Measurements from ENCODE around the gene OSER1. TPM values are rescaled to one million over a fixed set of nuclear protein-coding genes. Genes with fewer than 3 reads are reported as not detected.

Gene OSER1
- total RNA-seq, 1 donor from 2014 or later: 47.3 TPM

- Mint-ChIP-seq H3K36me3 (ENCODE audit: low read depth) (no peaks in the 10 kb centered on the region), H3K27ac (no peak overlapping the region), H3K4me3 (no peak overlapping the region), H3K9me3 (no peaks in the 10 kb centered on the region), H3K27me3 (peaks cover 12% of the 10 kb centered on the region), H3K4me1 (no peaks in the 10 kb centered on the region)
- POLR2A ChIA-PET: no interaction called here
- ATAC-seq (ENCODE audit: low read depth) (no peak), DNase-seq (no peak)
- TF ChIP-seq, protein P1, sequence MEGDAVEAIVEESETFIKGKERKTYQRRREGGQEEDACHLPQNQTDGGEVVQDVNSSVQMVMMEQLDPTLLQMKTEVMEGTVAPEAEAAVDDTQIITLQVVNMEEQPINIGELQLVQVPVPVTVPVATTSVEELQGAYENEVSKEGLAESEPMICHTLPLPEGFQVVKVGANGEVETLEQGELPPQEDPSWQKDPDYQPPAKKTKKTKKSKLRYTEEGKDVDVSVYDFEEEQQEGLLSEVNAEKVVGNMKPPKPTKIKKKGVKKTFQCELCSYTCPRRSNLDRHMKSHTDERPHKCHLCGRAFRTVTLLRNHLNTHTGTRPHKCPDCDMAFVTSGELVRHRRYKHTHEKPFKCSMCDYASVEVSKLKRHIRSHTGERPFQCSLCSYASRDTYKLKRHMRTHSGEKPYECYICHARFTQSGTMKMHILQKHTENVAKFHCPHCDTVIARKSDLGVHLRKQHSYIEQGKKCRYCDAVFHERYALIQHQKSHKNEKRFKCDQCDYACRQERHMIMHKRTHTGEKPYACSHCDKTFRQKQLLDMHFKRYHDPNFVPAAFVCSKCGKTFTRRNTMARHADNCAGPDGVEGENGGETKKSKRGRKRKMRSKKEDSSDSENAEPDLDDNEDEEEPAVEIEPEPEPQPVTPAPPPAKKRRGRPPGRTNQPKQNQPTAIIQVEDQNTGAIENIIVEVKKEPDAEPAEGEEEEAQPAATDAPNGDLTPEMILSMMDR (IDR thresholded peaks at IDR 0.05): no peak
- intact Hi-C loops (cut with micrococcal nuclease): no loop called here
- CTCF ChIA-PET: no interaction called here
These were observed 58.8 kb downstream of the OSER1 start for GRCh38 chr20:44151621-44152416.

DNA sequence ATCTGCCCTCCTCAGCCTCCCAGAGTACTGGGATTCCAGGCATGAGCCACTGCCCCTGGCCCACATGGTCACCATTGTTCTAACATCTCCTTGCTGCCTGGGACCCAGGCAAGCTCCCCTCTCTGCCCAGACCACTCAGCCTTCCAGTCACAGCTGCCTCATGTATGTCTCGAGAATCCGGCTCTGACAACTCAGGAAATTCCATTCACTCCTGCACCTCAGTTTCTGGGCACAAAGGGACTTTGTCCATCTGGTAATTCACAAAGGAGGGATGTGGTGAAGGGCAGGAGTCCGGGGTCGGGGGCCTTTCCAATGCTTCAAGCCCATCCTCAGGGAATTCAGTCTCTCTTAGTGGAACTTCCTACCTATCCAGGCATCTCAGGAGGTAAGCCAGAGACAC is 64.3 kb downstream of the OSER1 start:
- TF ChIP-seq, protein P1 (IDR thresholded peaks at IDR 0.05): no peak
- intact Hi-C loops (cut with micrococcal nuclease): no loop called here
- H3K9me3 Mint-ChIP-seq: no peaks in the 10 kb centered on the region
- DNase-seq: no peak
- H3K36me3 Mint-ChIP-seq (ENCODE audit: low read depth): no peaks in the 10 kb centered on the region
- no peak overlapping the region for H3K27ac Mint-ChIP-seq
- no peaks in the 10 kb centered on the region for H3K4me1 Mint-ChIP-seq
- POLR2A ChIA-PET: no interaction called here
- CTCF ChIA-PET: no interaction called here
- ATAC-seq (ENCODE audit: low read depth): no peak
- H3K4me3 Mint-ChIP-seq: no peak overlapping the region
- peaks cover 24% of the 10 kb centered on the region for H3K27me3 Mint-ChIP-seq

Other genes starting within 250 kb of the OSER1 start
- not detected in 2 replicates for gene JPH2, start 23.6 kb downstream of the OSER1 start, total RNA-seq
- gene GDAP1L1, start 36.5 kb upstream of the OSER1 start, total RNA-seq: not detected in 2 replicates
- 2.4 and 3.3 TPM in 2 replicates for gene FITM2, start 100.4 kb upstream of the OSER1 start, total RNA-seq
- not detected in 2 replicates for gene R3HDML, start 126.3 kb upstream of the OSER1 start, total RNA-seq
- gene HNF4A, start 144.9 kb upstream of the OSER1 start, total RNA-seq: not detected in 2 replicates